ENCODE results near the gene PTPRB. TPM values are rescaled to one million over a fixed set of nuclear protein-coding genes. Genes with fewer than 3 reads are reported as not detected.

PTPRB gene
- total RNA-seq, 1 experiment from 2014 or later = 0.33 TPM

GRCh38 chr12:70577283-70577634 is 60.0 kb downstream of the PTPRB start:
- POLR2A ChIA-PET = no interaction called here

GRCh38 chr12:70576341-70577282 is 60.6 kb downstream of the PTPRB start:
- in situ Hi-C loops (cut with HindIII; ENCODE audit: low pct_unique_long_range_greater_than_20kb, low sequenced_read_pairs) (no loop called here), intact Hi-C loops (cut with micrococcal nuclease; ENCODE audit: unreplicated experiment) (loop anchor here (2.0 to 5.0 kb wide), 4 partner anchors 209 to 804 kb away; partner anchors contain the start of gene KCNMB4)
- no TSS peak for BruUV-seq (replicated peaks)
- peak; percentile 45 for DNase-seq (ENCODE audit: low read depth, low spot score)
- ATAC-seq = peak; percentile 94
- H3K27me3 ChIP-seq (ENCODE audit: control insufficient read depth, insufficient read depth, low read length) = no peaks in the 10 kb centered on the region; the same call in 1 of the 2 replicates
- H3K9me3 ChIP-seq (ENCODE audit: control insufficient read depth, insufficient read depth, low read depth, low read length) = no peaks in the 10 kb centered on the region
- POLR2A ChIA-PET = no interaction called here
- no peak overlapping the region for H3K4me3 ChIP-seq (ENCODE audit: low read depth in 2 of 2, low read length in 2 of 2)
- no peaks in the 10 kb centered on the region for H3K4me1 ChIP-seq (ENCODE audit: control insufficient read depth, insufficient read depth, low read length)
- H3K27ac ChIP-seq (ENCODE audit: low read length) = no peak overlapping the region
- CTCF ChIA-PET = interaction anchor here (1.0 to 1.1 kb wide), 2 partner anchors 146 to 697 kb away, joined by 3 read pairs; no protein-coding TSS in a partner anchor
- TF ChIP-seq TCF7L2 (IDR thresholded peaks at IDR 0.05; ENCODE audit: low read depth, low read length) (no peak), CTCF (IDR thresholded peaks at IDR 0.05) (peak; percentile 71; the same call in 1 of the 2 replicates)
- no peaks in the 10 kb centered on the region for H3K36me3 ChIP-seq (ENCODE audit: control insufficient read depth, insufficient read depth, low read length)

More at GRCh38 chr12:70577283-70577634, 60.0 kb downstream of the PTPRB start:
- TF ChIP-seq SIN3A (IDR thresholded peaks at IDR 0.05; ENCODE audit: borderline replicate concordance, insufficient read depth, low read depth, low read length) = no peak
- peak; percentile 43; the same call in 1 of the 2 replicates for TF ChIP-seq CTCF (IDR thresholded peaks at IDR 0.05)
- H3K27ac ChIP-seq (ENCODE audit: low read length) = no peak overlapping the region
- intact Hi-C loops (cut with micrococcal nuclease; ENCODE audit: unreplicated experiment) = loop anchor here (2.0 to 5.0 kb wide), 4 partner anchors 210 to 805 kb away; partner anchors contain the start of gene KCNMB4
- no peaks in the 10 kb centered on the region; the same call in 1 of the 2 replicates for H3K27me3 ChIP-seq (ENCODE audit: control insufficient read depth, insufficient read depth, low read length)
- ATAC-seq (0 out of 2 replicates have a peak, but pooled peaks have one; percentile 21), DNase-seq (ENCODE audit: low read depth, low spot score) (no peak)
- no peak overlapping the region for H3K4me3 ChIP-seq (ENCODE audit: low read depth in 2 of 2, low read length in 2 of 2)
- BruUV-seq (replicated peaks) = no TSS peak
- no peaks in the 10 kb centered on the region for H3K36me3 ChIP-seq (ENCODE audit: control insufficient read depth, insufficient read depth, low read length)
- H3K4me1 ChIP-seq (ENCODE audit: control insufficient read depth, insufficient read depth, low read length) = no peaks in the 10 kb centered on the region
- CTCF ChIA-PET = interaction anchor here (1.0 kb wide), 1 partner anchor 147 kb away, joined by 3 read pairs; no protein-coding TSS in a partner anchor
- in situ Hi-C loops (cut with HindIII; ENCODE audit: low pct_unique_long_range_greater_than_20kb, low sequenced_read_pairs) = no loop called here
- no peaks in the 10 kb centered on the region for H3K9me3 ChIP-seq (ENCODE audit: control insufficient read depth, insufficient read depth, low read depth, low read length)

GRCh38 chr12:70571705-70572268 is 65.4 kb downstream of the PTPRB start:
- in situ Hi-C loops (cut with HindIII; ENCODE audit: low pct_unique_long_range_greater_than_20kb, low sequenced_read_pairs) (no loop called here), intact Hi-C loops (cut with micrococcal nuclease; ENCODE audit: unreplicated experiment) (no loop called here)
- DNase-seq (ENCODE audit: low read depth, low spot score) = no peak
- BruUV-seq (replicated peaks) = no TSS peak
- Histone ChIP-seq H3K27ac (ENCODE audit: low read length) (no peak overlapping the region), H3K4me1 (ENCODE audit: control insufficient read depth, insufficient read depth, low read length) (no peaks in the 10 kb centered on the region), H3K36me3 (ENCODE audit: control insufficient read depth, insufficient read depth, low read length) (no peaks in the 10 kb centered on the region), H3K4me3 (ENCODE audit: low read depth in 2 of 2, low read length in 2 of 2) (no peak overlapping the region), H3K9me3 (ENCODE audit: control insufficient read depth, insufficient read depth, low read depth, low read length) (no peaks in the 10 kb centered on the region), H3K27me3 (ENCODE audit: control insufficient read depth, insufficient read depth, low read length) (no peaks in the 10 kb centered on the region; the same call in 1 of the 2 replicates)
- CTCF ChIA-PET = no interaction called here
- no peak for TF ChIP-seq TCF7L2 (IDR thresholded peaks at IDR 0.05; ENCODE audit: low read depth, low read length)
- no peak for TF ChIP-seq POLR2AphosphoS5 (IDR thresholded peaks at IDR 0.05; ENCODE audit: low read depth, low read length)
- no peak for TF ChIP-seq SIN3A (IDR thresholded peaks at IDR 0.05; ENCODE audit: borderline replicate concordance, insufficient read depth, low read depth, low read length)
- TF ChIP-seq, protein P1, sequence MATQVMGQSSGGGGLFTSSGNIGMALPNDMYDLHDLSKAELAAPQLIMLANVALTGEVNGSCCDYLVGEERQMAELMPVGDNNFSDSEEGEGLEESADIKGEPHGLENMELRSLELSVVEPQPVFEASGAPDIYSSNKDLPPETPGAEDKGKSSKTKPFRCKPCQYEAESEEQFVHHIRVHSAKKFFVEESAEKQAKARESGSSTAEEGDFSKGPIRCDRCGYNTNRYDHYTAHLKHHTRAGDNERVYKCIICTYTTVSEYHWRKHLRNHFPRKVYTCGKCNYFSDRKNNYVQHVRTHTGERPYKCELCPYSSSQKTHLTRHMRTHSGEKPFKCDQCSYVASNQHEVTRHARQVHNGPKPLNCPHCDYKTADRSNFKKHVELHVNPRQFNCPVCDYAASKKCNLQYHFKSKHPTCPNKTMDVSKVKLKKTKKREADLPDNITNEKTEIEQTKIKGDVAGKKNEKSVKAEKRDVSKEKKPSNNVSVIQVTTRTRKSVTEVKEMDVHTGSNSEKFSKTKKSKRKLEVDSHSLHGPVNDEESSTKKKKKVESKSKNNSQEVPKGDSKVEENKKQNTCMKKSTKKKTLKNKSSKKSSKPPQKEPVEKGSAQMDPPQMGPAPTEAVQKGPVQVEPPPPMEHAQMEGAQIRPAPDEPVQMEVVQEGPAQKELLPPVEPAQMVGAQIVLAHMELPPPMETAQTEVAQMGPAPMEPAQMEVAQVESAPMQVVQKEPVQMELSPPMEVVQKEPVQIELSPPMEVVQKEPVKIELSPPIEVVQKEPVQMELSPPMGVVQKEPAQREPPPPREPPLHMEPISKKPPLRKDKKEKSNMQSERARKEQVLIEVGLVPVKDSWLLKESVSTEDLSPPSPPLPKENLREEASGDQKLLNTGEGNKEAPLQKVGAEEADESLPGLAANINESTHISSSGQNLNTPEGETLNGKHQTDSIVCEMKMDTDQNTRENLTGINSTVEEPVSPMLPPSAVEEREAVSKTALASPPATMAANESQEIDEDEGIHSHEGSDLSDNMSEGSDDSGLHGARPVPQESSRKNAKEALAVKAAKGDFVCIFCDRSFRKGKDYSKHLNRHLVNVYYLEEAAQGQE (IDR thresholded peaks at IDR 0.05; ENCODE audit: insufficient read depth in 1 of 2, low read depth in 2 of 2, low read length in 1 of 2) = no peak
- TF ChIP-seq CTCF (IDR thresholded peaks at IDR 0.05) = no peak
- no peak for ATAC-seq
- POLR2A ChIA-PET = no interaction called here

Data from Panc1 (cell line).